ENCODE measurements around the gene ELFN1.

GRCh38 chr7:1640376-1641172 lies 29.5 kb upstream of the ELFN1 start:
- TF ChIP-seq TAF1 (IDR thresholded peaks at IDR 0.05; ENCODE audit: borderline replicate concordance, low read depth, low read length), result no peak
- no peak for TF ChIP-seq POLR2A (IDR thresholded peaks at IDR 0.05; ENCODE audit: low read depth, low read length)
